OCI-LY3 (cell line): ENCODE data around the gene CD9.

Experiments used
- H2AFZ ChIP-seq: fragments of 200-600, 300-600 bp; shearing (Covaris generic); 2 replicates; pipeline ENCODE4 v1.6.0; 2014; ENCODE audit warnings: antibody characterized with exemption, low read depth, low read length
- H3K27ac ChIP-seq: fragments of 200-600, 300-600 bp; sonication (generic); 2 replicates; pipeline ENCODE4 v1.5.1; 2014; ENCODE audit warnings: mild to moderate bottlenecking, low read length, moderate library complexity, mixed read lengths
- H3K27me3 ChIP-seq: fragments of 200-600, 300-600 bp; sonication (generic); 2 replicates; pipeline ENCODE4 v1.6.1; 2014; ENCODE audit warnings: low read depth, low read length, mixed read lengths
- H3K36me3 ChIP-seq: fragments of 200-600, 300-600 bp; sonication (generic); replicated peaks from 2 replicates; pipeline ENCODE3; 2014; ENCODE audit warnings: low read depth, low read length, mixed read lengths
- H3K4me1 ChIP-seq: fragments of 300-600, 200-600 bp; sonication (generic); 2 replicates; pipeline ENCODE4 v1.6.1; 2014; ENCODE audit warnings: low read length, mixed read lengths
- H3K4me2 ChIP-seq: fragments of 200-600, 300-600 bp; sonication (generic); 2 replicates; pipeline ENCODE4 v1.6.1; 2014; ENCODE audit warnings: low read length, mixed read lengths
- H3K4me3 ChIP-seq: fragments of 300-600, 200-600 bp; sonication (generic); 2 replicates; pipeline ENCODE4 v1.5.1; 2014; ENCODE audit warnings: antibody characterized with exemption, mild to moderate bottlenecking, low read length, moderate library complexity
- H3K79me2 ChIP-seq: fragments of 300-600, 200-600 bp; shearing (Covaris generic); 2 replicates; pipeline ENCODE4 v1.6.1; 2014; ENCODE audit warnings: mild to moderate bottlenecking, low read length, mixed read lengths
- H3K9ac ChIP-seq: fragments of 300-600, 200-600 bp; shearing (Covaris generic); 2 replicates; pipeline ENCODE4 v1.6.0; 2014; ENCODE audit warnings: mild to moderate bottlenecking, low read length, moderate library complexity
- H3K9me3 ChIP-seq: fragments of 200-600, 300-600 bp; shearing (Covaris generic); 2 replicates; pipeline ENCODE4 v1.6.1; 2014; ENCODE audit warnings: low read length, mixed read lengths; ENCODE audit not compliant: insufficient read depth
- H4K20me1 ChIP-seq: fragments of 200-600, 300-600 bp; sonication (generic); 2 replicates; pipeline ENCODE4 v1.6.1; 2016; ENCODE audit warnings: low read length, mixed read lengths; ENCODE audit not compliant: insufficient read depth
- EZH2phosphoT487 ChIP-seq: fragments of 200-600 bp; shearing (Covaris generic); IDR thresholded peaks from 2 replicates; pipeline ENCODE4 v1.6.1; 2018; ENCODE audit warnings: antibody characterized with exemption, mixed run types, low read depth
- TF ChIP-seq, protein P1 (sequence below): fragments of 200-600, 300-600 bp; sonication (generic); IDR thresholded peaks from 2 replicates; pipeline ENCODE4 v1.5.1; 2014; ENCODE audit warnings: antibody characterized with exemption, low read length, low read depth

CD9 gene

GRCh38 chr12:6280053-6280469, 79.9 kb downstream of the CD9 start:
- TF ChIP-seq, protein P1, sequence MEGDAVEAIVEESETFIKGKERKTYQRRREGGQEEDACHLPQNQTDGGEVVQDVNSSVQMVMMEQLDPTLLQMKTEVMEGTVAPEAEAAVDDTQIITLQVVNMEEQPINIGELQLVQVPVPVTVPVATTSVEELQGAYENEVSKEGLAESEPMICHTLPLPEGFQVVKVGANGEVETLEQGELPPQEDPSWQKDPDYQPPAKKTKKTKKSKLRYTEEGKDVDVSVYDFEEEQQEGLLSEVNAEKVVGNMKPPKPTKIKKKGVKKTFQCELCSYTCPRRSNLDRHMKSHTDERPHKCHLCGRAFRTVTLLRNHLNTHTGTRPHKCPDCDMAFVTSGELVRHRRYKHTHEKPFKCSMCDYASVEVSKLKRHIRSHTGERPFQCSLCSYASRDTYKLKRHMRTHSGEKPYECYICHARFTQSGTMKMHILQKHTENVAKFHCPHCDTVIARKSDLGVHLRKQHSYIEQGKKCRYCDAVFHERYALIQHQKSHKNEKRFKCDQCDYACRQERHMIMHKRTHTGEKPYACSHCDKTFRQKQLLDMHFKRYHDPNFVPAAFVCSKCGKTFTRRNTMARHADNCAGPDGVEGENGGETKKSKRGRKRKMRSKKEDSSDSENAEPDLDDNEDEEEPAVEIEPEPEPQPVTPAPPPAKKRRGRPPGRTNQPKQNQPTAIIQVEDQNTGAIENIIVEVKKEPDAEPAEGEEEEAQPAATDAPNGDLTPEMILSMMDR = no peak
- no peak for TF ChIP-seq EZH2phosphoT487
- Histone ChIP-seq H4K20me1 (no peaks in the 10 kb centered on the region; the same call in 1 of the 2 replicates), H3K9me3 (no peaks in the 10 kb centered on the region), H3K4me1 (peaks cover 4% of the 10 kb centered on the region), H3K27me3 (peaks cover 28% of the 10 kb centered on the region), H3K79me2 (no peaks in the 10 kb centered on the region), H3K9ac (no peak overlapping the region), H3K4me2 (no peak overlapping the region), H3K36me3 (no peaks in the 10 kb centered on the region), H2AFZ (no peak overlapping the region), H3K27ac (no peak overlapping the region), H3K4me3 (no peak overlapping the region)

- peaks cover 4% of the 10 kb centered on the region for H3K4me1 ChIP-seq
- H4K20me1 ChIP-seq = no peaks in the 10 kb centered on the region; the same call in 1 of the 2 replicates
- no peak overlapping the region for H3K27ac ChIP-seq
Observed at GRCh38 chr12:6280672-6281071, 80.5 kb downstream of the CD9 start.

DNA sequence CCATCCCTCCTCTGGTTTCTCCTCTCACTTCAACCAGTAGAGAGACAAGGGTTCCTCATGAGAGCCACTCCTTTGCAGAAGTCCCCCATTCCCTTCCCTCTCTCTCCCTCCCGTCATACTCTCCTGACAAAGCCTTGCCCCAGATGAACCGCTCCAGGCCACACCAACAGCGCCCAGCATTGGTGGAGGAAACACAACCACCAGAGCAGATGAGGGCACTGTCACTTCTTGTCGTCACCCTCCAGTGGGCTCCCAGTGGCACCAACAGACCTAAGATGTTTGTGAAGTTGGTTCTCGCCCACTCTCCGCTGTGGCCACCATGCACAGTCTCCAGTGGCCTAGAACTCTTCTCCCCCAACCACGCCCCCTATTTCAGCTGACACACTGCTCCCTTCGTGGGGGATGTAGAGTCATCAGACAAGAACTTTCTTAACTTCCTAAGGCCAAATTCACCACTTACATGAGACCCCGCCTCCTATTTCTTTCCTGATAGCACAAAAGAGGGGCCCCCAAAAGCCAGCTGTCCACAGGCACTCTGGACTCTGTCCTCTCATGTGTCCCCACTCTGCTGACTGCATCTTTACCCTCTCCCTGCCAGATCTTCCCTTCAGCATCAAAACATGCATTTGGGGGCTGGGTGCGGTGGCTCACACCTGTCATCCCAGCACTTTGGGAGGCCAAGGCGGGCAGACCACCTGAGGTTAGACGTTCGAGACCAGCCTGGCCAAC, 81.0 kb downstream of the CD9 start:
- TF ChIP-seq, protein P1 = no peak
- no peak for TF ChIP-seq EZH2phosphoT487
- H3K27ac ChIP-seq = no peak overlapping the region
- peaks cover 27% of the 10 kb centered on the region for H3K27me3 ChIP-seq
- no peak overlapping the region for H3K4me3 ChIP-seq
- no peak overlapping the region for H3K9ac ChIP-seq
- no peak overlapping the region for H2AFZ ChIP-seq
- no peak overlapping the region for H3K4me2 ChIP-seq
- no peaks in the 10 kb centered on the region; the same call in 1 of the 2 replicates for H4K20me1 ChIP-seq
- H3K9me3 ChIP-seq = no peaks in the 10 kb centered on the region
- H3K4me1 ChIP-seq = peaks cover 4% of the 10 kb centered on the region
- H3K36me3 ChIP-seq = no peaks in the 10 kb centered on the region
- no peaks in the 10 kb centered on the region for H3K79me2 ChIP-seq

More at GRCh38 chr12:6280672-6281071, 80.5 kb downstream of the CD9 start:
- Histone ChIP-seq H3K79me2 (no peaks in the 10 kb centered on the region), H3K9ac (no peak overlapping the region), H3K36me3 (no peaks in the 10 kb centered on the region), H3K27me3 (peaks cover 26% of the 10 kb centered on the region), H3K4me3 (no peak overlapping the region), H3K9me3 (no peaks in the 10 kb centered on the region), H2AFZ (no peak overlapping the region), H3K4me2 (no peak overlapping the region)
- TF ChIP-seq EZH2phosphoT487 = no peak
- TF ChIP-seq, protein P1 = no peak

GRCh38 chr12:6282453-6282840, 82.2 kb downstream of the CD9 start:
- no peak overlapping the region for H3K27ac ChIP-seq
- H2AFZ ChIP-seq = no peak overlapping the region
- TF ChIP-seq EZH2phosphoT487 = no peak
- H3K4me1 ChIP-seq = peaks cover 4% of the 10 kb centered on the region
- H3K4me2 ChIP-seq = no peak overlapping the region
- peaks cover 26% of the 10 kb centered on the region for H3K27me3 ChIP-seq
- H3K79me2 ChIP-seq = no peaks in the 10 kb centered on the region
- no peaks in the 10 kb centered on the region for H3K36me3 ChIP-seq
- H3K9me3 ChIP-seq = no peaks in the 10 kb centered on the region
- no peaks in the 10 kb centered on the region; the same call in 1 of the 2 replicates for H4K20me1 ChIP-seq
- H3K9ac ChIP-seq = no peak overlapping the region
- H3K4me3 ChIP-seq = no peak overlapping the region
